ENCODE measurements around the gene ITPKB.
"Not testable (repeated sequence)": the region's sequence is repeated elsewhere in the genome, so short reads cannot be mapped to it uniquely, and the experiment has no call there.

ITPKB gene

GRCh38 chr1:226762055-226762454 is 23.0 kb upstream of the ITPKB start:
- DNase-seq (ENCODE audit: low read depth, low spot score), result no peak

DNA sequence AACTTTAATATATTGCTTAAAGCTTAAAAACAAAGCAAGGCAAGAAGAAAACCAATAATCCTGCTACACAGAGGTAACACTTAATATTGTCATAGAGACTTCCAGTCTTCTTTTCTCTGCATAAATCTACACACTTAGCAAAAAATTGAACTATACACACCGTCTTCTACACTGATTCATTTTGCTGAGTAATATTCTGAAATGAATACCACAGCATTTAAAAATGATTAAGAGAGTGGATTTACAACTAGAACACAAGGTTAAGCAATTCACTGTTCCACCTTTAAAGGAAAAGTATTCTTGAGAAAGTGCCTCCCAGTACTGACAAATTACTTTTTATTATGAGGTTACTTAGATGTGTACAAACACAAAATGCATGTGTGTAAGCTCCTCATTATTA is 22.2 kb upstream of the ITPKB start:
- H3K27ac ChIP-seq, result no peak overlapping the region
- no peak for DNase-seq (ENCODE audit: low read depth, low spot score)

More at GRCh38 chr1:226762055-226762454, 23.0 kb upstream of the ITPKB start:
- no peak overlapping the region for H3K27ac ChIP-seq

DNA sequence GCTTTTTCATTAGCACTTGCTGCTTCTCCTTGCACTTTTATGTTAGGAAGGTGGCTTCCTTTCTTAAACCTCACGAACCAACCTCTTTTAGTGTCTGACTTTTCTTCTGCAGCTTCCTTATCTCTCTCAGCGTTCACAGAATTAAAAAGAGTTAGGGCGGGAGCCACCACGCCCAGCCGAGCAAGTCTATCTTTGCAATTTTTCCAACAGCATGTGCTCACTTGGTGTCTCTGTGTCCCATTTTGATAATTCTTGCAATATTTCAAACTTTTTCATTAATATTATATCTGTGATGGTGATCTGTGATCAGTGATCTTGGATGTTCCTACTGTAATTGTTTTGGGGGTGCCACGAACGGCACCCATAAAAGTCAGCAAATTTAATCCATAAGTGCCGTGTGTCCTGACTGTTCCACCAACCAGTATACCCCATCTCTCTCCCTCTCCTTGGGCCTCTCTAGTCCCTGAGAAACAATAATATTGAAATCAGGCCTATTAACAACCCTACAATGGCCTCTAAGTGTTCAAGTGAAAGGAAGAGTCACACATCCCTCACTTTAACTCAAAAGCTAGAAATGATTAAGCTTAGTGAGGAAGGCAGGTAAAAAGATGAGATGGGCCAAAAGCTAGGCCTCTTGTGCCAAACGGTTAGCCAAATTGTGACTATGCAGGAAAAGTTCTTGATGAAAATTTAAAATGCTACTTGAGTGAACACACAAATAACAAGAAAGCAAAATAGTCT is 15.9 kb upstream of the ITPKB start:
- H3K27ac ChIP-seq, result no peak overlapping the region
- no peak for DNase-seq (ENCODE audit: low read depth, low spot score)

DNA sequence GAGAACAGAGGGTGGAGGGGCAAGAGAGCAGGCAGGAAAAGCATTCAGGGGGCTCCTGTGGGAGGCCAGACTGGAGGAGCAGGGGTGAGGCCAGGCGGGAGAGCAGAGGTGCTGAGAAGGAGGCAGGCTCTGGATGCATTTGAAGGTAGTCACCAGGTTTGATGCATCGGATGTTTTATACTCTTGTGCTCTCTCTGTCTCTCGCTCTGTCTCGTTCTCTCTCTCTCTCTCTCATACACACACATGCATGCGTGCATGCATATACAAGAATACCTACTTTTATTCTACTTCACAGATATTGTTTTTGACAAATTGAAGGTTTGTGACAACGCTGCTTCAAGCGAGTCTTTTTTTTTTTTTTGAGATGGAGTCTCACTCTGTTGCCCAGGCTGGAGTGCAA is 15.0 kb upstream of the ITPKB start:
- DNase-seq (ENCODE audit: low read depth, low spot score), result no peak
- H3K27ac ChIP-seq, result no peak overlapping the region

GRCh38 chr1:226751703-226752102 is 12.6 kb upstream of the ITPKB start:
- H3K27ac ChIP-seq, result no peak overlapping the region
- DNase-seq (ENCODE audit: low read depth, low spot score), result no peak

GRCh38 chr1:226751214-226751613 is 12.1 kb upstream of the ITPKB start:
- DNase-seq (ENCODE audit: low read depth, low spot score), result no peak
- no peak overlapping the region for H3K27ac ChIP-seq

DNA sequence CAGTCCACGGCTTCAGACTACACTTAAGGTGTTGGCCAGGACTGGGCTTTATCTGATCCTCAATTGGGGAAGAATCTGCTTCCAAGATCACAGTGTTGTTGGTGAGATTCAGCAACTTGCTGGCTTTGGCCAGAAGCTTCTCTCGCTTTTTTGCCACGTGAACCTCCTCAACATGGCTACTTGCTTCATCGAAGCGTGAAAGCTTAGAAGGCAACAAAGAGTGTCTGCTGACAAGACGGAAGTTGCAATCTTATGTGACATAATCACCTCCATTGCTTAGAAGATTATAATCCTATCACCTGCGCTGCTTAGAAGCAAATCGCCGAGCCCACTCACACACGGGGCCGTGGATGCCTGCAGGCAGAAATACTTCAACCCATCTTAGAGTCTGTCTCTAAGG is 10.4 kb upstream of the ITPKB start:
- DNase-seq (ENCODE audit: low read depth, low spot score), result no peak
- no peak overlapping the region for H3K27ac ChIP-seq

DNA sequence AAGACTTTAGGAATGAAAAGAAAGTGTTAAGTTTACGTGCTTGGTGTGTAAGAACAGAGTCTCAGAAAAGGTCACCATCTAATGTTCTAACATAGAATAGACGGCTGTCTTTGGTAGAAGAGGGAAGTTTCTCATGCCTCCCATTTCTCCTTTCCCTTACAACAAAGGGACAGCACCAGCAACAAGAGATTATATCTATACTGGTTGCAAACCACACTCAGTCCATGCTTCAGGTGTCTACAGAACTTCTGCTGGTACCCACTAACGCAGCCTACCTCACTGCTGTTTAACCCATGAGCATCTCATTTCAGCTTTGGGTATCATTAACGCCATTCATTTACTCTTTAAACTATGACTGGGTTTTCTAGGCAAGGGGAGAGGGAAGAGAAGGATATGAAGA is 9.2 kb upstream of the ITPKB start:
- H3K27ac ChIP-seq, result no peak overlapping the region
- no peak for DNase-seq (ENCODE audit: low read depth, low spot score)

- DNase-seq (ENCODE audit: low read depth, low spot score); H3K27ac ChIP-seq: not testable (repeated sequence)
Observed at GRCh38 chr1:226747519-226748263, 8.6 kb upstream of the ITPKB start.

- no peak overlapping the region for H3K27ac ChIP-seq
- DNase-seq (ENCODE audit: low read depth, low spot score), result no peak
Observed at GRCh38 chr1:226743259-226743658, 4.2 kb upstream of the ITPKB start.

DNA sequence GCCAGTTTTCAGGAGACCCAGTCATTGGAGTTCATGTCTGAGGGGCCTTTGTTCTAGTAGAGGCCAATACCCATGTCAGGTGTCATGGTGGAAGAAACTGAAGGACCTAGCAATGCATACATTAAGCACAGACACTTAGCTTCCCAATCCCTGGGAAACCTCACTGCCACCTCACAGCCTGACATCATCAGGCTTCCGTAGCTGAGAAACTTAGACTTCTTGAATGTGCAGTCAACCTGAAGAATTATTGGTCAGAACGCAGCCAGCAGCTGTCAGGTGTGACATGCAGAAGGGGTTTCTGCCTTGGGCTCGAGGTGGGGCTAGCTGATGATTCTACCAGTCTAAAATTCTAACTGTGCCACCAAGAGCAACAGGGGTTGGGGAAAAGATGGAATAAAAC is 1.9 kb upstream of the ITPKB start:
- no peak overlapping the region for H3K27ac ChIP-seq
- no peak for DNase-seq (ENCODE audit: low read depth, low spot score)

- DNase-seq (ENCODE audit: low read depth, low spot score), result no peak
- H3K27ac ChIP-seq, result peak overlapping the region; percentile 40
Observed at GRCh38 chr1:226739696-226740065, 599 bp upstream of the ITPKB start.

DNA sequence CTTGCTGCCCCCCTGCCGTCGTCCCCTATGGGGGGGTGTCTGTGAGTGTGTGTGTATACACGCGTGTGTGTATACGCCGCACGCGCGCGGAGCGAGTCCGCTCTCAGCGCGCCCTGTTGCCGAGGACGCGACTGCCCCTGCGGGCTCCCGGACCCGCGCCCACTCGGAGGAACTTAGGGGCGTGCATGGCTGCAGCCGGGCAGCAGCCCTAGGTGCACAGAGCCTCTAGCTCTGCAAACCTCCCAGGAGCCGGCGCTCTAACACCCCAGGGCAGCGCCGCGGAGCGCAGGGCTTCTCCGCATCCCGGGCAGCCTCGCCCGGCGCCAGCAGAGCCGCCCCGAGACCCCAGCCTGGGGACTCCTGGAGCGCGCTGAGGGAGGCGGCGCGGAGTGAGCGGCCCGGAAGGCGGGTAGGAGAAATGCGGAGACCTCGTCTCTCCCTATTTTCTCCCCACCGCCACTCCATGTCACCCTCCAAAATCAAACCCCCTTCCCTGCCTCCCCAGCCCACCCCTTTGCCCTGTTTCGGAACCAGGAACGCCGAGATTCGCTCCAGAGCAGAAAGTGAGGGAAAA is 574 bp downstream of the ITPKB start:
- no peak for DNase-seq (ENCODE audit: low read depth, low spot score)
- H3K27ac ChIP-seq, result peak overlapping the region; percentile 40

DNA sequence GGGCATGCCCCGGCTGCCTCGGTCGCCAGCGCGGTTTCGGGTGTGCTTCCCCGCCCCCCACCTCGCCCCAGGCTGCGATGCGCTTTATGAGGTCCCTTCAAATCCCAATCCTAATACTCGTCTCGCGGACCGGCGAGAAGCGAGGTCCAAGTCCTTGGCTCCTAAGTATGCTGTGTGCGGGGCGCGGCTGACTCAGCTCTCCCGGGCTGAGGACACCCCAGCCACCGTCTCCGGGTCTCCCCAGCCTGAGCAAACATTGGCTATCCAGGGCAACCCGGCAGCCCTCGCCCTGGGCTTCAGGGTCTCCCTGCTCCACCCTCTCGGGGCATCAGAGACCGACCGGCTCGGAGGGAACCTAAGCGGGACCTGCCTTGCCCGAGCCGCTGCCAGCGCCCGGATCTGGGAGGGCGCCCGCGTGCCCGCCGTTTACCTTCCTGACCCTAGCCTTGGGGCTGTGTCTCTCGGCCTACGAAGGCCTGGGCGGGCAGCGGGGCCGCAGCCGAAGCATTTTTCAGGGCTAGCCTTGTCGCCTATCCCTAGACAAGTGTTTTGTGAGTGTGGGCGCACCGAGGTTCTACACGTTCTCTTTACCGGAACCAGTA is 1.2 kb downstream of the ITPKB start:
- no peak overlapping the region for H3K27ac ChIP-seq
- no peak for DNase-seq (ENCODE audit: low read depth, low spot score)

GRCh38 chr1:226736908-226737818 is 1.9 kb downstream of the ITPKB start:
- DNase-seq (ENCODE audit: low read depth, low spot score), result no peak
- H3K27ac ChIP-seq, result no peak overlapping the region

DNA sequence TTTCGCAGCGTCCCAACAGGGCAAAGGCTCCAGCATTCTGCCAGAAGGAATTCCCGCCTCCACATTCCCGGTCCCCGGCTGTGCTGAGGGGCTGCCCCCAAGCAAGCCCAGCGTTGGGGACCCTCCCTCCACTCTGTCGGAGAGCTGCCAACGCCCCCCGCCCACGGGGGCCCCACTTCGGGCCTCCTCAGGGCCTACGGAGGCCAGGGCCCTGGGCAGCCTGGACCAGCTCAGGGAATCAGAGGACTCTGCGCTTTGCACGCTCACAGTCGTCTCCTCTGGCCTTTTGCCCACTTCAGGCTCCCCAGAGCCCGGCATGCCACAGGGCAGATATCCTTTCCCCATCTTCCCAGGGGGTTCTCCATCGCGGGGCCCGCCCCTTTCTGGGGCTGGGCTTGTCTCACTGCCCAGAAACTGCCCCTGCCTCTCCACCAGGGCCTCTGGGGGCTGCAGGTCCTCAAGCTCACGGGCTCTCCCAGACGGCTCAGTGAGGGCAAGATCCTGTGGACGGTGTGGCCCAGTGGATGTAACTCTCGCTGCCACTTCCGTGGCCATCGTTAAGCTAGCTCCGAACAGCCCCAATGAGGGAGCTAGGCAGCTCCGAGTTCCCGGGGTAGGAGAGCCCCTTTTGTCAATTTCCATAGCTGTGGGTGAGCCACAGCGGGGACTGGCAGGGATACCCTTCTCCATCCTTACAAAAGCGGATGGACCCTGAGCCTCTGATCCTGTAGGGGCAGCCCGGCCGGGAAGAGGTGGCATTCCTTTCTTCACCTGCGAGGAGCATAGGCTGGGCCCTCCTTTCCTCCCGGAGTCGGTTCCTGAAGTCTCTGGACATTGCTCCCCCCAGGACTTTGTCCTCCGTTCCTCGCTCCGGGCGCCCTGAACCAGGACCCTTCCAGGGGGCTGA is 2.8 kb downstream of the ITPKB start:
- no peak for DNase-seq (ENCODE audit: low read depth, low spot score)
- H3K27ac ChIP-seq, result no peak overlapping the region

DNA sequence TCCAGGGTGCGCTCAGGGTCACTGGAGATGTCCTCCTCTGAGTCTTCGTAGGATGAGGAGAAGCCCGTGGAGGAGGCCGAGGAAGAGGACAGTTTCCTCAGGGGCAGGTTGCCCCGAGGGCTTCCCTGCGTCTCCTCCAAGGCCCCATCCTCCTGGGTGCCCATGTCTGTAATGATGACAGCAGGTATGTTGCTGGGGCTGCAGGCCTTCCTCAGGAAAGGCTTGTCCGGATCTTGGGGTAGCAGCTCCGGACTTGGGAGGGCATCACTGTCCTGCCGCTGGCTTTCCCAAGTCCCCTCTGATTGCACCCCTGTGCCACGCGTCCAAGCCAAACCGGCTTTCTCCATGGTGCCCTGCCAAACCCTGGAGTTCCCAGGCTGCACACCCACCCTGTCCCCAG is 3.5 kb downstream of the ITPKB start:
- DNase-seq (ENCODE audit: low read depth, low spot score), result no peak
- no peak overlapping the region for H3K27ac ChIP-seq

DNA sequence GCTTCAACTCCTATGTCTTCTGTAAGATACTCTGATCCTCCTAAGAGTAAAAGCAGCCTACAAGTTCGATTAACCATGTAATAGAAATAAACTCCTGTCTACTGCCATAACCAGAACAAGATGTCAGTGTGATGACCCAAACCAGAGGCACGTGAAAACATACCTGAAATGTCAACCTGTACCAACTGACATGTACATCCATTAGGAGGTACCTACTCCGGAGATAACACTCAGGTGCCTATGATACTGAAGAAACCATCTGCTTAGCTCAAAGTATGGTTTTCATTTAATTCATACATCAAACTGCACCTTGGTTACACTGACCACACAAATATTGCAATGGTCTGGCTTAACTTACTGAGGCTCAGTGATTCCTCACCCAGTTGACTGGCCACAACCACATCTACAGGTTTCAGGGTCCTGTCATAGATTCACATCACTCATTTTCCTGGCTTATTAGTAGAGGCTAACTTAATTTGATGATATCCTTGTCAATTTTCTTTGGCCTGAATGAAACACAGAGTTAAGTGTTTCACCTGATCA is 4.4 kb downstream of the ITPKB start:
- DNase-seq (ENCODE audit: low read depth, low spot score), result no peak
- H3K27ac ChIP-seq, result no peak overlapping the region

- DNase-seq (ENCODE audit: low read depth, low spot score), result no peak
- H3K27ac ChIP-seq, result no peak overlapping the region
Observed at GRCh38 chr1:226733876-226734275, 5.2 kb downstream of the ITPKB start.

All from epithelial cell of prostate (primary cell).